ENCODE measurements around the gene CELSR1. TPM values are rescaled to one million over a fixed set of nuclear protein-coding genes. Genes with fewer than 3 reads are reported as not detected.

Gene CELSR1
- total RNA-seq, 2 donors from 2014 or later, result 24.4 to 34.1 TPM

GRCh38 chr22:46465793-46466192 lies 71.6 kb downstream of the CELSR1 start:
- no peaks in the 10 kb centered on the region for H3K27me3 ChIP-seq (ENCODE audit: control insufficient read depth, insufficient read depth, low read length, poor library complexity, severe bottlenecking)
- Mint-ChIP-seq H3K27me3 (ENCODE audit: insufficient read depth) (peaks cover 41% of the 10 kb centered on the region), H3K36me3 (ENCODE audit: low read depth) (peaks cover 29% of the 10 kb centered on the region), H3K4me3 (no peak overlapping the region), H3K4me1 (peaks cover 10% of the 10 kb centered on the region), H3K27ac (no peak overlapping the region), H3K9me3 (peaks cover 14% of the 10 kb centered on the region)
- peaks cover 5% of the 10 kb centered on the region for H3K36me3 ChIP-seq (ENCODE audit: control insufficient read depth, insufficient read depth, low read length)
- H3K27ac ChIP-seq (ENCODE audit: low read depth, low read length), result no peak overlapping the region
- no peak for DNase-seq
- no peaks in the 10 kb centered on the region for H3K4me1 ChIP-seq (ENCODE audit: control insufficient read depth, insufficient read depth, low read length)
- 93 to 97% methylated on average over 9 to 12 of the region's 12 CpGs for WGBS, 2 experiments (ENCODE audit: insufficient coverage in 1 of 2, insufficient read length in 1 of 2)
- no peak for TF ChIP-seq CTCF (conservative IDR thresholded peaks at IDR 0.05)
- no peak overlapping the region for H3K9ac ChIP-seq (ENCODE audit: extremely low read depth, low read length, poor library complexity, severe bottlenecking)
- no peak overlapping the region for H3K4me3 ChIP-seq (ENCODE audit: low read length)
- H3K9me3 ChIP-seq (ENCODE audit: control insufficient read depth, low read length), result no peaks in the 10 kb centered on the region

GRCh38 chr22:46465345-46465720 lies 72.1 kb downstream of the CELSR1 start:
- DNase-seq, result no peak
- peaks cover 30% of the 10 kb centered on the region for H3K36me3 Mint-ChIP-seq (ENCODE audit: low read depth)
- H3K4me3 Mint-ChIP-seq, result no peak overlapping the region
- Histone ChIP-seq H3K27ac (ENCODE audit: low read depth, low read length) (no peak overlapping the region), H3K4me1 (ENCODE audit: control insufficient read depth, insufficient read depth, low read length) (no peaks in the 10 kb centered on the region), H3K9ac (ENCODE audit: extremely low read depth, low read length, poor library complexity, severe bottlenecking) (no peak overlapping the region), H3K9me3 (ENCODE audit: control insufficient read depth, low read length) (no peaks in the 10 kb centered on the region), H3K36me3 (ENCODE audit: control insufficient read depth, insufficient read depth, low read length) (peaks cover 5% of the 10 kb centered on the region), H3K4me3 (ENCODE audit: low read length) (no peak overlapping the region), H3K27me3 (ENCODE audit: control insufficient read depth, insufficient read depth, low read length, poor library complexity, severe bottlenecking) (no peaks in the 10 kb centered on the region)
- TF ChIP-seq CTCF (conservative IDR thresholded peaks at IDR 0.05), result no peak
- WGBS, 2 experiments (ENCODE audit: insufficient coverage in 1 of 2, insufficient read length in 1 of 2), result 93 to 98% methylated on average over 10 to 11 of the region's 11 CpGs
- peaks cover 44% of the 10 kb centered on the region for H3K27me3 Mint-ChIP-seq (ENCODE audit: insufficient read depth)
- H3K4me1 Mint-ChIP-seq, result peaks cover 10% of the 10 kb centered on the region
- peaks cover 14% of the 10 kb centered on the region for H3K9me3 Mint-ChIP-seq
- H3K27ac Mint-ChIP-seq, result no peak overlapping the region

- no peaks in the 10 kb centered on the region for H3K4me1 ChIP-seq (ENCODE audit: control insufficient read depth, insufficient read depth, low read length)
- no peaks in the 10 kb centered on the region for H3K27me3 ChIP-seq (ENCODE audit: control insufficient read depth, insufficient read depth, low read length, poor library complexity, severe bottlenecking)
- no peak for DNase-seq
- no peak overlapping the region for H3K9ac ChIP-seq (ENCODE audit: extremely low read depth, low read length, poor library complexity, severe bottlenecking)
- no peak for TF ChIP-seq CTCF (conservative IDR thresholded peaks at IDR 0.05)
- peaks cover 10% of the 10 kb centered on the region for H3K4me1 Mint-ChIP-seq
- 91% methylated on average over 12 to 18 of the region's 18 CpGs for WGBS, 2 experiments (ENCODE audit: insufficient coverage in 1 of 2, insufficient read length in 1 of 2)
- peaks cover 5% of the 10 kb centered on the region for H3K36me3 ChIP-seq (ENCODE audit: control insufficient read depth, insufficient read depth, low read length)
- peaks cover 14% of the 10 kb centered on the region for H3K9me3 Mint-ChIP-seq
- no peak overlapping the region for H3K27ac ChIP-seq (ENCODE audit: low read depth, low read length)
- H3K9me3 ChIP-seq (ENCODE audit: control insufficient read depth, low read length), result no peaks in the 10 kb centered on the region
- peaks cover 49% of the 10 kb centered on the region for H3K27me3 Mint-ChIP-seq (ENCODE audit: insufficient read depth)
- no peak overlapping the region for H3K4me3 Mint-ChIP-seq
- no peak overlapping the region for H3K27ac Mint-ChIP-seq
- H3K36me3 Mint-ChIP-seq (ENCODE audit: low read depth), result peaks cover 33% of the 10 kb centered on the region
- no peak overlapping the region for H3K4me3 ChIP-seq (ENCODE audit: low read length)
Observed at GRCh38 chr22:46464701-46465344, 72.6 kb downstream of the CELSR1 start.
